Keratinocyte (primary cell): Measurements from ENCODE around the gene PEPD. TPM values are rescaled to one million over a fixed set of nuclear protein-coding genes. Genes with fewer than 3 reads are reported as not detected.

Source experiments
- DNase-seq: peaks from one replicate; pipeline ENCODE4 v3.0.0-alpha.2; 2011; ENCODE audit warnings: low read depth, missing footprints, low spot score
- FAIRE-seq: peaks from 2 replicates; lab custom pipeline; 2011; peaks lifted over from hg19 to GRCh38; lab: Jason Lieb, UNC
- H2AFZ ChIP-seq: 2 replicates; pipeline ENCODE4 v1.6.0; 2012; ENCODE audit warnings: low read length, control low read depth, inconsistent platforms; ENCODE audit not compliant: control insufficient read depth
- H3K27ac ChIP-seq: 2 replicates; pipeline ENCODE4 v1.5.1; 2011; ENCODE audit warnings: low read length; ENCODE audit not compliant: control insufficient read depth, insufficient read depth
- H3K27me3 ChIP-seq: 3 replicates; pipeline ENCODE4 v1.6.0; 2011; ENCODE audit warnings: low read length; ENCODE audit not compliant: control insufficient read depth, insufficient read depth; ENCODE audit errors: extremely low read depth
- H3K36me3 ChIP-seq, 2 experiments: 2 replicates in 1 of 2; 3 replicates in 1 of 2; pipeline ENCODE4 v1.5.1; 2011; ENCODE audit warnings: low read length in 2 of 2, mild to moderate bottlenecking in 1 of 2; ENCODE audit not compliant: control insufficient read depth in 2 of 2, insufficient read depth in 2 of 2; ENCODE audit errors: extremely low read depth in 1 of 2
- H3K4me1 ChIP-seq: 3 replicates; pipeline ENCODE4 v1.5.1; 2011; ENCODE audit warnings: low read length; ENCODE audit not compliant: control insufficient read depth, insufficient read depth; ENCODE audit errors: extremely low read depth
- H3K4me2 ChIP-seq: 3 replicates; pipeline ENCODE4 v1.6.0; 2011; ENCODE audit warnings: low read depth, low read length; ENCODE audit not compliant: control insufficient read depth, insufficient read depth; ENCODE audit errors: extremely low read depth
- H3K4me3 ChIP-seq, 3 experiments: fragments of 200-600 bp in 1 of 3; sonication (generic) in 1 of 3; 2 replicates in 2 of 3; 3 replicates in 1 of 3; pipeline ENCODE4 v1.5.1; 2011 to 2016; ENCODE audit warnings: low read length in 3 of 3, mild to moderate bottlenecking in 3 of 3, control low read depth in 2 of 3, inconsistent platforms in 1 of 3, low read depth in 1 of 3, mixed read lengths in 1 of 3, mixed run types in 1 of 3, moderate library complexity in 1 of 3; ENCODE audit not compliant: control insufficient read depth in 2 of 3, insufficient read depth in 2 of 3; ENCODE audit errors: extremely low read depth in 1 of 3
- H3K79me2 ChIP-seq: 2 replicates; pipeline ENCODE4 v1.6.0; 2012; ENCODE audit warnings: low read length; ENCODE audit not compliant: control insufficient read depth, insufficient read depth
- H3K9ac ChIP-seq: 3 replicates; pipeline ENCODE4 v1.6.0; 2011; ENCODE audit warnings: low read length; ENCODE audit not compliant: control insufficient read depth, insufficient read depth; ENCODE audit errors: extremely low read depth
- H3K9me1 ChIP-seq: 3 replicates; pipeline ENCODE4 v1.6.0; 2011; ENCODE audit warnings: low read length; ENCODE audit not compliant: control insufficient read depth, insufficient read depth; ENCODE audit errors: extremely low read depth
- H3K9me3 ChIP-seq: 2 replicates; pipeline ENCODE4 v1.5.1; 2012; ENCODE audit warnings: low read depth, low read length; ENCODE audit not compliant: control insufficient read depth
- H4K20me1 ChIP-seq: 3 replicates; pipeline ENCODE4 v1.6.0; 2011; ENCODE audit warnings: low read length; ENCODE audit not compliant: control insufficient read depth, insufficient read depth; ENCODE audit errors: extremely low read depth
- EZH2 ChIP-seq: IDR thresholded peaks from one replicate; pipeline ENCODE4 v1.6.1; 2012; ENCODE audit warnings: inconsistent platforms, mild to moderate bottlenecking, low read length, moderate library complexity
- dilution Hi-C: fragments of 300-500 bp; cut with MboI; formaldehyde crosslinking; loops from one replicate; pipeline ENCODE4 v1.7.0; 2020; ENCODE audit warnings: low sequenced_read_pairs; ENCODE audit not compliant: extremely low pct_ligation_motif_present
- polyA plus RNA-seq, 5 experiments: library from polyadenylated mRNA; depleted of rRNA in 3 of 5; stranded (reverse) in 3 of 5; stranded (forward) in 1 of 5; unstranded in 1 of 5; fragments of >200 nt; gene quantifications; 1 replicate in 1 of 5; 2 replicates in 3 of 5; 3 replicates in 1 of 5; pipeline versions ENCODE4 v1.2.1 to v1.2.3, GENCODE V29; 2011 to 2012; ENCODE audit warnings: missing spikeins in 2 of 5, low read depth in 1 of 5, low replicate concordance in 1 of 5
- TF ChIP-seq, protein P1 (sequence below), 3 experiments: IDR thresholded peaks in 1 of 3; conservative IDR thresholded peaks in 1 of 3; optimal IDR thresholded peaks in 1 of 3; 2 replicates in 2 of 3; 3 replicates in 1 of 3; pipeline versions ENCODE3 to v1.5.1; 2011; ENCODE audit warnings: low read length in 3 of 3, mild to moderate bottlenecking in 3 of 3, moderate library complexity in 2 of 3, control low read depth in 1 of 3, inconsistent platforms in 1 of 3; ENCODE audit not compliant: insufficient read depth in 2 of 3; ENCODE audit errors: extremely low read depth in 1 of 3

Gene PEPD
- polyA plus RNA-seq, 1 donor (not counting 4 experiments of a cell fraction or from before 2014, with no cell fraction given): 36.9 TPM

GRCh38 chr19:33503030-33503429, 18.6 kb downstream of the PEPD start:
- Histone ChIP-seq H3K36me3 (peaks cover 0 to 9% of the 10 kb centered on the region in 2 experiments), H3K79me2 (no peaks in the 10 kb centered on the region), H3K9me1 (no peaks in the 10 kb centered on the region), H3K4me3 (no peak overlapping the region), H3K4me1 (peaks cover 6% of the 10 kb centered on the region), H3K4me2 (no peak overlapping the region), H4K20me1 (peaks cover 2% of the 10 kb centered on the region), H2AFZ (no peak overlapping the region), H3K27me3 (no peaks in the 10 kb centered on the region), H3K27ac (no peak overlapping the region), H3K9me3 (no peaks in the 10 kb centered on the region), H3K9ac (no peak overlapping the region)
- FAIRE-seq (no peak), DNase-seq (no peak)
- TF ChIP-seq, protein P1, sequence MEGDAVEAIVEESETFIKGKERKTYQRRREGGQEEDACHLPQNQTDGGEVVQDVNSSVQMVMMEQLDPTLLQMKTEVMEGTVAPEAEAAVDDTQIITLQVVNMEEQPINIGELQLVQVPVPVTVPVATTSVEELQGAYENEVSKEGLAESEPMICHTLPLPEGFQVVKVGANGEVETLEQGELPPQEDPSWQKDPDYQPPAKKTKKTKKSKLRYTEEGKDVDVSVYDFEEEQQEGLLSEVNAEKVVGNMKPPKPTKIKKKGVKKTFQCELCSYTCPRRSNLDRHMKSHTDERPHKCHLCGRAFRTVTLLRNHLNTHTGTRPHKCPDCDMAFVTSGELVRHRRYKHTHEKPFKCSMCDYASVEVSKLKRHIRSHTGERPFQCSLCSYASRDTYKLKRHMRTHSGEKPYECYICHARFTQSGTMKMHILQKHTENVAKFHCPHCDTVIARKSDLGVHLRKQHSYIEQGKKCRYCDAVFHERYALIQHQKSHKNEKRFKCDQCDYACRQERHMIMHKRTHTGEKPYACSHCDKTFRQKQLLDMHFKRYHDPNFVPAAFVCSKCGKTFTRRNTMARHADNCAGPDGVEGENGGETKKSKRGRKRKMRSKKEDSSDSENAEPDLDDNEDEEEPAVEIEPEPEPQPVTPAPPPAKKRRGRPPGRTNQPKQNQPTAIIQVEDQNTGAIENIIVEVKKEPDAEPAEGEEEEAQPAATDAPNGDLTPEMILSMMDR (optimal IDR thresholded peaks at IDR 0.05 in 1 of 3, IDR thresholded peaks at IDR 0.05 in 1 of 3, conservative IDR thresholded peaks at IDR 0.05 in 1 of 3; ENCODE audit: extremely low read depth in 1 of 3, insufficient read depth in 2 of 3, low read length in 3 of 3): no peak
- TF ChIP-seq EZH2: no peak
- dilution Hi-C loops: no loop called here

DNA sequence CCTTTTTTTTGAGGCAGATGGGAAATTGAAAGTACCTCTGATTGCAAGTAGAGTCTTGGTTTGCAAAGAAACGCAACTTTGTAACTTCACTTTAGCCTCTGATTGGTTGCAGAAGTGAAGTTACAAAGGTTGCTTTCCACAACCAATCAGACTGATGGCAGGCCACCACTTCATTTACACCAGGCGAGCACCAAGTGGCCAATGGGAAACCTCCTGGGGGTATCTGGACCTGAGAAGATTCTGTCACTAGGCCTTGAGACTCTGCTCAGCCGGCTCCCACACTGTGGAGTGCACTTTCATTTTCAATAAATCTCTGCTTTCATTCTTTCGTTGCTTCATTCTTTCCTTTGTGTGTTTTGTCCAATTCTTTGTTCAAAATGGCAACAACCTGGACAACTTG, 19.1 kb downstream of the PEPD start:
- no peak for DNase-seq
- H3K4me2 ChIP-seq: no peak overlapping the region
- TF ChIP-seq, protein P1 (optimal IDR thresholded peaks at IDR 0.05 in 1 of 3, IDR thresholded peaks at IDR 0.05 in 1 of 3, conservative IDR thresholded peaks at IDR 0.05 in 1 of 3; ENCODE audit: extremely low read depth in 1 of 3, insufficient read depth in 2 of 3, low read length in 3 of 3): no peak
- no peak for TF ChIP-seq EZH2

More for the DNA sequence above, 19.1 kb downstream of the PEPD start:
- Histone ChIP-seq H3K9me1 (no peaks in the 10 kb centered on the region), H3K9me3 (no peaks in the 10 kb centered on the region), H3K4me1 (peaks cover 6% of the 10 kb centered on the region), H2AFZ (no peak overlapping the region), H4K20me1 (no peaks in the 10 kb centered on the region), H3K36me3 (peaks cover 0 to 11% of the 10 kb centered on the region in 2 experiments), H3K4me3 (no peak overlapping the region), H3K79me2 (no peaks in the 10 kb centered on the region), H3K9ac (no peak overlapping the region), H3K27ac (no peak overlapping the region), H3K27me3 (no peaks in the 10 kb centered on the region)
- FAIRE-seq: no peak
- dilution Hi-C loops: no loop called here
